Measurements from ENCODE around the gene PRDM10. TPM values are rescaled to one million over a fixed set of nuclear protein-coding genes. Genes with fewer than 3 reads are reported as not detected.
"Not testable (repeated sequence)": the region's sequence is repeated elsewhere in the genome, so short reads cannot be mapped to it uniquely, and the experiment has no call there.

The PRDM10 gene
- polyA plus RNA-seq, 6 donors from 2014 or later, result 2.2 to 4.5 (median 3.4) TPM; not detected in 1

DNA sequence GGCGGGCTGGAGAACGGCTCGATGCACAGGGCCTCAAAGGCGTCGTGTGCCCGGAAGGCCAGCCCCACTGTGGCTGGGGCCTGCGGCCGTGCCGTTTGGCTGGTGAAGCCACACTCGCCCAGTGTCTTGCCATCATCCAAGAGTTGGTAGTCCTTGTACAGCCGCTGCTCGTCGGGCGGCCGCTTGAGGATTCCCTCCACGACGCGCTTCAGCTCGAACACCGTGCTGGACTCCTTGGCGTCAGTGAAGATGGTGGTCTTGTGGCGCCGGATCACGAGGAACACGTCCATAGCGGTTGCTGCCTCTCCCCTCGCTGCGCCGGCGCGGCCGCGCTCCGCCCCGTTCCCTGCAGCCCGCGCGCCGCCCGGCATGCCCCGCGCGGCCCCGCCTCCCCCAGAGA is 30.3 kb upstream of the PRDM10 start:
- Mint-ChIP-seq H3K27me3 (peaks cover 37% of the 10 kb centered on the region in 3 donors), H3K4me3 (no peak overlapping the region), H3K27ac (no peak overlapping the region), H3K9me3 (no peaks in the 10 kb centered on the region), H3K36me3 (no peaks in the 10 kb centered on the region), H3K4me1 (no peaks in the 10 kb centered on the region)
- no peak for ATAC-seq (ENCODE audit: low read depth in 2 of 2)
- no peak for DNase-seq

DNA sequence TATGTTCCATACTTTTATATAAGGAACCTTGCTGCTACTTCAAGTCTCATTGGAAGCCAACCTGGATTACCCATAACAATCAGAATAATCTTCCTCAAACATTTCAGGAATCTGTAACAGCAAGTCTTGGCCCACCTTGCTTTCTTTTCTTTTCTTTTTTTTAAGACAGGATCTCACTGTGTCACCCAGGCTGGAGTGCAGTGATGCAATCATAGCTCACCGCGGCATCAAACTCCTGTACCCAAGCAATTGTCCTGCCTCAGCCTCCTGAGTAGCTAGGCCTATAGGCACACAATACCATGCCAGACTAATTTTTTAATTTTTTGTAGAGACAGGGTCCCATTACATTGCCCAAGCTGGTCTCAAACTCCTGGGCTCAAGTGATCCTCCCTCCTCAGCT is 29.3 kb upstream of the PRDM10 start:
- DNase-seq (no peak), ATAC-seq (ENCODE audit: low read depth in 2 of 2) (no peak)
- Mint-ChIP-seq H3K4me3 (no peak overlapping the region), H3K9me3 (peaks cover 0 to 2% (median 0%) of the 10 kb centered on the region in 7 donors), H3K27ac (peak overlapping the region in 1 of 6 donors; percentile 58), H3K4me1 (no peaks in the 10 kb centered on the region), H3K36me3 (no peaks in the 10 kb centered on the region), H3K27me3 (peaks cover 37 to 45% (median 41%) of the 10 kb centered on the region in 3 donors)

DNA sequence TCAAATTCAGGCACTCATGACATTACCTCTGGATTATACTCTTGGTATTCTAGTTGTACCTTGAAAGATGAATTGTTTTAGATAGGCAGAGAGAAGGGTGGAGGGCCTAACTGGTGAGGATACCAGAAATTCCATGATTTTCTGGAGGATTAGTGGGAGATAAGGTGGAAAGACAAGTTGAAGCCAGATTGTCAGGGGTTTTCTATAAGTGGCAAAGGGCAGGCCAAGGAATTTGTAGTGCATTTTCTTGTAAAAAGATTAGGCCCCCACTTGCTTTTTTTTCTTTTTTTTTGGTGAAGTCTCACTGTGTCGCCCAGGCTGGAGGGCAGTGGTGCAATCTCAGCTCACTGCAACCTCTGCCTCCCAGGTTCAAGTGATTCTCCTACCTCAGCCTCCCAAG is 28.4 kb upstream of the PRDM10 start:
- ATAC-seq (ENCODE audit: low read depth in 2 of 2) (no peak), DNase-seq (no peak)
- Mint-ChIP-seq H3K9me3 (peaks cover 0 to 2% (median 0%) of the 10 kb centered on the region in 7 donors), H3K4me1 (no peaks in the 10 kb centered on the region), H3K36me3 (no peaks in the 10 kb centered on the region), H3K27me3 (peaks cover 36 to 43% (median 38%) of the 10 kb centered on the region in 3 donors), H3K4me3 (no peak overlapping the region), H3K27ac (no peak overlapping the region)

DNA sequence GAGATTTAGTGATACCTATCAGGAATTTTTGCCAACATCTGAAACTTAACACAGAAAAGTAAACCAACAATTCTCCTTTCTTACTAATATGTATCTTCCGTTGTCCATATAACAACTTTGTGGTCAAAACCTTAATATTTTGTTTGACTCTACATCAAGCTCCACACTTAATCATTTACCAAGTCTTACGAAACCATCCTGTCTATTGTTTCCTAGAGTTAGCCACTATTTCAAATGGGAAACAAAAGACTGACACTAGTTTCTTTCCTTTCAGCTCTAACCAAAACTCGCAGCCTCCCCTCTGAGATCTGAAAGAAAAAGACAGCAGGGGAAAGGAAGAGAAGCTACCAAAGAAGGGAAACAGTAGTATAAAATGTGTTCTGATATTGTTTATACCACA is 26.5 kb upstream of the PRDM10 start:
- Mint-ChIP-seq H3K4me3 (no peak overlapping the region), H3K27me3 (peaks cover 42 to 53% (median 48%) of the 10 kb centered on the region in 3 donors), H3K4me1 (peaks cover 0 to 3% (median 0%) of the 10 kb centered on the region in 3 donors), H3K27ac (no peak overlapping the region), H3K36me3 (no peaks in the 10 kb centered on the region), H3K9me3 (peaks cover 0 to 2% (median 0%) of the 10 kb centered on the region in 7 donors)
- no peak for DNase-seq
- ATAC-seq (ENCODE audit: low read depth in 2 of 2), result no peak

DNA sequence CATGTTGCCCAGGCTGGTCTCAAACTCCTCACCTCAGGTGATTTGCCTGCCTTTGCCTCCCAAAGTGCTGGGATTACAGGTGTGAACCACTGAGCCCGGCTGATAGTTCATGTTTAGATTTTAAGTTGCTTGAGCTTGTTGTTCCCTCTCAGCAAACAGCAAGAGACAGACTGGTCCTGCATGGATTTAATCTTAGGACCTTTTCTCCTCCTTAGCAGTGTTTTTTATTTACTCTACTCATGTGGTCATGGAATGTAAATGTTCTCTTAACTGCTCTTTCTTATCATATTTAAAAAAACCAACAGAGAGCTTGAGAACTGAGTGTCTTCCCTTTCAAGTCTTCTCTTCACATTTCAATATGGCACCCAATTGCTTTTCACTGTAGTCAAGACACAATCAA is 22.7 kb upstream of the PRDM10 start:
- Mint-ChIP-seq H3K36me3 (no peaks in the 10 kb centered on the region), H3K4me1 (peaks cover 15 to 20% (median 15%) of the 10 kb centered on the region in 3 donors), H3K9me3 (peaks cover 0 to 15% (median 0%) of the 10 kb centered on the region in 7 donors), H3K4me3 (no peak overlapping the region), H3K27me3 (peaks cover 44 to 78% (median 54%) of the 10 kb centered on the region in 3 donors), H3K27ac (no peak overlapping the region)
- no peak for ATAC-seq (ENCODE audit: low read depth in 2 of 2)
- DNase-seq, result no peak

DNA sequence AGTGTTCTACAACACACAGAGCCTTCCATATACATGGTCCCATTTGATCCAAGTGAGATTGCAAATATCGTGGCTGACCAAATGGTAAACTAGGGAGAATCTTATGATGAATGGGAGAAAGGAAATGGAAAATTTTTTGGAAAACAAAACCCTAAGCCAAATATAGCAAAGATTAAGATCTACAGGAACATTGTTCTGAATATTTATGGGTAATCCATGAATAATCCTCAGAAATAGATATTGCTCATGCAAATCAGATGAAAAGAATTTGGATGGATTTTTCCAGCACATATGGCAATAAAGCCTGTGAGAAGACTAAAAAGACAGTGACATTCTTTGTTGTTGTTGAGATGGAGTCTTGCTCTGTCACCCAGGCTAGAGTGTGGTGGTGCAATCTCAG is 21.7 kb upstream of the PRDM10 start:
- no peak for DNase-seq
- no peaks in the 10 kb centered on the region for H3K36me3 Mint-ChIP-seq
- peaks cover 15 to 20% (median 15%) of the 10 kb centered on the region in 3 donors for H3K4me1 Mint-ChIP-seq
- H3K4me3 Mint-ChIP-seq, result peak overlapping the region in 1 of 8 donors; percentile 1
- H3K27me3 Mint-ChIP-seq, result peaks cover 48 to 79% (median 59%) of the 10 kb centered on the region in 3 donors
- H3K27ac Mint-ChIP-seq, result no peak overlapping the region
- H3K9me3 Mint-ChIP-seq, result peaks cover 0 to 15% (median 0%) of the 10 kb centered on the region in 7 donors
- no peak for ATAC-seq (ENCODE audit: low read depth in 2 of 2)

DNA sequence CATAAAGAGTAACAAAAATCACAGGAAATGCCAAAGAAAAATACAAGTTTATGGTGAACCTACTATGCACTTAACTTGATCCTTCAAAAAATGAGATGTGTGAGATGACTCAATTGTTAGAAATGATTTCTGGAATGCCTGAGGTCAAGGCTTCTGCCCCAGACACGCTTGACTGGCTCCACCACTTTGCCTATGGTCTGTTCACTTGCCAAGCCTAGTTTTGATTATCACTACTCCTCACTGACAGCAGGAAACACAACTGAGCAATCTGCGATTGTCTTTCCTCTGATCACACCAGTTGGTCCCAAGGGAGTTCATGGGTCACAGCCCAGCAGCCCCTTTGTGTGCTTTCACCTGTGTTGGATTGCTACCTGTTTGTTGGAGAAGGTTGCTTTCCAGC is 20.6 kb upstream of the PRDM10 start:
- H3K27me3 Mint-ChIP-seq, result peaks cover 47 to 82% (median 57%) of the 10 kb centered on the region in 3 donors
- H3K9me3 Mint-ChIP-seq, result peaks cover 0 to 15% (median 0%) of the 10 kb centered on the region in 7 donors
- ATAC-seq (ENCODE audit: low read depth in 2 of 2) (peak; percentile 95 to 97), DNase-seq (peak; percentile 43)
- H3K4me1 Mint-ChIP-seq, result peaks cover 15 to 20% (median 15%) of the 10 kb centered on the region in 3 donors
- peak overlapping the region in 2 of 8 donors; percentile 0 to 27 for H3K4me3 Mint-ChIP-seq
- no peaks in the 10 kb centered on the region for H3K36me3 Mint-ChIP-seq
- peak overlapping the region in 1 of 6 donors; percentile 45 for H3K27ac Mint-ChIP-seq

DNA sequence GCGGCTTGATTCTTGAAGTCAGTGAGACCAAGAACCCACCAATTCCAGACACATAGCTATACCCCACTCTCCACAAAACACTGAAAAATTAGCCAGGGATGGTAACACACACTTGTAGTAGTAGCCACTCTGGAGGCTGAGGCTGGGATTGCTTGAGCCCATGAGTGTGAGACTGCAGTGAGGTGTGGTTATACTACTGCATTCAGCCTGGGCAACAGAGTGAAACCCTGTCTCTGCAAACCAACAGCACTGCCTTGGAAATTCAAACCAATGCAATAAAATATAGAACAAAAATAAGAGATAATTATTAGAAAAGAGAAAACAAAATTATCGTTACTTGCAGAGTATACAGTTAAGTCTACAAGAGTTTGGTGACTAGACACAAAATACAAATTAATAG is 20.2 kb upstream of the PRDM10 start:
- no peaks in the 10 kb centered on the region for H3K36me3 Mint-ChIP-seq
- H3K4me1 Mint-ChIP-seq, result peaks cover 15 to 20% (median 15%) of the 10 kb centered on the region in 3 donors
- peaks cover 44 to 80% (median 56%) of the 10 kb centered on the region in 3 donors for H3K27me3 Mint-ChIP-seq
- no peak overlapping the region for H3K4me3 Mint-ChIP-seq
- ATAC-seq (ENCODE audit: low read depth in 2 of 2), result peak; percentile 25 to 34
- H3K9me3 Mint-ChIP-seq, result peaks cover 0 to 15% (median 0%) of the 10 kb centered on the region in 7 donors
- DNase-seq, result no peak
- H3K27ac Mint-ChIP-seq, result peak overlapping the region in 1 of 6 donors; percentile 79

DNA sequence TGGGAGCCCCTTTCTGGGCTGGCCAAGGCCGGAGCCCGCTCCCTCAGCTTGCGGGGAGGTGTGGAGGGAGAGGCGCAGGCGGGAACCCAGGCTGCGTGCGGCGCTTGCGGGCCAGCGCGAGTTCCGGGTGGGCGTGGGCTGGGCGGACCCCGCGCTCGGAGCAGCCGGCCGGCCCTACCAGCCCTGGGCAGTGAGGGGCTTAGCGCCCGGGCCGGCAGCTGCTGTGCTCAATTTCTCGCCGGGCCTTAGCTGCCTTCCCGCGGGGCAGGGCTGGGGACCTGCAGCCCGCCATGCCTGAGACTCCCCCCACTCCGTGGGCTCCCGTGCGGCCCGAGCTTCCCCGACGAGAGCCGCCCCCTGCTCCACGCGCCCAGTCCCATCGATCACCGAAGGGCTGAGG is 19.0 kb upstream of the PRDM10 start:
- Mint-ChIP-seq H3K4me1 (peaks cover 15 to 20% (median 15%) of the 10 kb centered on the region in 3 donors), H3K9me3 (peaks cover 0 to 15% (median 0%) of the 10 kb centered on the region in 7 donors), H3K27me3 (peaks cover 43 to 71% (median 56%) of the 10 kb centered on the region in 3 donors)
- H3K27ac Mint-ChIP-seq; DNase-seq; ATAC-seq (ENCODE audit: low read depth in 2 of 2); H3K4me3 Mint-ChIP-seq; H3K36me3 Mint-ChIP-seq: not testable (repeated sequence)

DNA sequence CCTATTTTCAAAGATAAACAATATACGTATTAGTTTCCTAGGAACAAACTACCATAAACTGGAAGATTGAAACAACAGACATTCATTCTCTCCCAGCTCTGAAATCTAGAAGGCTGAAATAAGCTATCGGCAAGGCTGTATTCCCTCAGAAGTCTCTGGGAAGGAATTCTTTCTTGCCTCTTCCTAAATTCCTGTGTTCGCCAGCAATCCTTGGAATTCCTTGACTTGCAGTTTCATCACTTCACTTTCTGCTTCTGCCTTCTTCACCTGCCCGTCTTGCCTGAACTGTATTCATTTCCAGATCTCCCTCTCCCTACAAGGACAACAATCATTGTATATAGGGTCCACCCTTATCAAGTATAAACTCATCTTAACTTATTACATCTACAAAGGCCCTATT is 17.7 kb upstream of the PRDM10 start:
- Mint-ChIP-seq H3K36me3 (peaks cover 4 to 8% of the 10 kb centered on the region in 2 donors), H3K27ac (no peak overlapping the region), H3K27me3 (peaks cover 36 to 67% (median 62%) of the 10 kb centered on the region in 3 donors), H3K4me1 (peaks cover 15 to 20% (median 15%) of the 10 kb centered on the region in 3 donors), H3K9me3 (peaks cover 4 to 23% (median 7%) of the 10 kb centered on the region in 7 donors), H3K4me3 (no peak overlapping the region)
- ATAC-seq (ENCODE audit: low read depth in 2 of 2) (no peak), DNase-seq (no peak)

DNA sequence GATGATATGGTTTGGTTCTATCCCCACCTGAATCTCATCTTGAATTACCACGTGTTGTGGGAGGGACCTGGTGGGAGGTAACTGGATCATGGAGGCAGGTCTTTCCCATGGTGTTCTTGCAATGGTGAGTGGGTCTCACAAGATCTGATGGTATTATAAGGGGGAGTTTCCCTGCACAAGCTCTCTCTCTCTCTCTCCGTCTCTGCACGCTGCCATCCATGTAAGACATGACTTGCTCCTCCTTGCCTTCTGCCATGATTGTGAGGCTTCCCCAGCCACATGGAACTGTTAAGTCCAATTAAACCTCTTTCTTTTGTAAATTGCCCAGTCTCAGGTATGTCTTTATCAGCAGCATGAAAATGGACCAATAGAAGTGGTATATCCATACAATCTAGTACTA is 13.2 kb upstream of the PRDM10 start:
- peaks cover 22 to 52% (median 45%) of the 10 kb centered on the region in 3 donors for H3K27me3 Mint-ChIP-seq
- peaks cover 4 to 13% (median 8%) of the 10 kb centered on the region in 7 donors for H3K9me3 Mint-ChIP-seq
- not testable (repeated sequence) for H3K27ac Mint-ChIP-seq; H3K4me1 Mint-ChIP-seq; DNase-seq; ATAC-seq (ENCODE audit: low read depth in 2 of 2); H3K36me3 Mint-ChIP-seq; H3K4me3 Mint-ChIP-seq

DNA sequence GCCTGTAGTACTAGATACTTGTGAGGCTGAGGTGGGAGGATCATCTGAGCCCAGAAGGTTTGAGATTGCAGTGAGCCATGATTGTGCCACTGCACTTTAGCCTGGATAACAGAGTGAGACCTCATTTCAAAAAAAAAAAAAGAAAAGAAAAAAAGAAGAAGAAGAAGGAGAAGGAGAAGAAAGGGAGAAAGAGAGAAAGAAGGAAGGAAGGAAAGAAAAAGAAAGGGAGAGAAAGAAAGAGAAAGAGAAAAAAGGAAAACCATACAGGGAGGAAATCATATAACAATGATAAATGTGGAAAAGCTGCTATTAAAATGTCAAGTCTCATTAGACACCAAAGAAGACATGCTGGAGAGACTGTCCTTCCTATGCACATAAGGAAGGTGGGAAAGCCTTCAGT is 5.7 kb upstream of the PRDM10 start:
- Mint-ChIP-seq H3K27me3 (peaks cover 22 to 38% (median 30%) of the 10 kb centered on the region in 3 donors), H3K36me3 (peaks cover 0 to 9% of the 10 kb centered on the region in 2 donors), H3K4me3 (no peak overlapping the region), H3K4me1 (peaks cover 10 to 17% (median 14%) of the 10 kb centered on the region in 3 donors), H3K27ac (peak overlapping the region in 1 of 6 donors; percentile 77), H3K9me3 (peaks cover 0 to 2% (median 0%) of the 10 kb centered on the region in 7 donors)
- ATAC-seq (ENCODE audit: low read depth in 2 of 2) (no peak), DNase-seq (no peak)

DNA sequence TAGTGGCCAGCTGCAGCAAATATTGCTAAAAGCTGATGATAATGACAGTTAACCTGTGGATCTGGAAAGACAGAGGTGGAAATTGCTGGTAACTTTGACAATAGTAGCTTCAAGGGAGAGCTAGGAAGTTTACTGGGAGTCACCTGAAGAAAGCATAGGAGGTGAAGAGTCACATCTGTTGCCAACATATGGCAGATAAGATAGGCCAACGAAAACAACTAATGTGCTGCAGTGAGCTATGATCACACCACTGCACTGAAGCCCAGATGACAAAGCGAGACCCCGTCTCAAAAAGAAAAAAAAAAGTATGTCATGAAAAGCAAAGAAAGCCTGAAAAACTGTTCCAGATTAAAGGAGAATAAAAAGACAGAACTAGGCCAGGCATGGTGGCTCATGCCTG is 4.3 kb upstream of the PRDM10 start:
- DNase-seq, result no peak
- no peak for ATAC-seq (ENCODE audit: low read depth in 2 of 2)
- Mint-ChIP-seq H3K27ac (no peak overlapping the region), H3K27me3 (peaks cover 22 to 38% (median 30%) of the 10 kb centered on the region in 3 donors), H3K4me3 (no peak overlapping the region), H3K4me1 (peaks cover 13 to 17% (median 15%) of the 10 kb centered on the region in 3 donors), H3K9me3 (peaks cover 0 to 2% (median 0%) of the 10 kb centered on the region in 7 donors), H3K36me3 (peaks cover 0 to 9% of the 10 kb centered on the region in 2 donors)

DNA sequence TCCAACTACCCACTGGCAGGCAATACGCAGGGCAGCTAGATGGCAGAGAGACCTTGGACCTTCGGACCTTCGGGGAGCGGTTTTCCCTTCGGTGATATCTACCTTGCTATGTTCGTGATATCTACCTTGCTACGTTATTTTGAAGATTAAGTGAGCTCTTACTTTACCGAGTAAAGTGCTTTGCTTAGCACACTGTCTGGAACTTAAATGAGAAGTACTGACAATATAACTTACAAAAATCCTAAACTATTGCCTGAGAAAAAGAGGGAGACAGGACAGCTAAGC is 1.0 kb upstream of the PRDM10 start:
- peaks cover 0 to 4% of the 10 kb centered on the region in 2 donors for H3K36me3 Mint-ChIP-seq
- peaks cover 0 to 2% (median 0%) of the 10 kb centered on the region in 7 donors for H3K9me3 Mint-ChIP-seq
- peak overlapping the region; percentile 94 to 100 (median 97) for H3K27ac Mint-ChIP-seq
- ATAC-seq (ENCODE audit: low read depth in 2 of 2) (no peak), DNase-seq (no peak)
- H3K4me1 Mint-ChIP-seq, result peaks cover 24 to 27% (median 26%) of the 10 kb centered on the region in 3 donors
- peak overlapping the region; percentile 94 to 100 (median 100) for H3K4me3 Mint-ChIP-seq
- H3K27me3 Mint-ChIP-seq, result peaks cover 17 to 29% (median 19%) of the 10 kb centered on the region in 3 donors

All from naive B cell (primary cell).